GM12864 (cell line): ENCODE data around the gene PPP1R14B.

Source experiments
- DNase-seq: peaks from one replicate; pipeline ENCODE4 v3.0.0-alpha.2; 2011; ENCODE audit warnings: low read depth
- H3K4me3 ChIP-seq: 2 replicates; pipeline ENCODE4 v1.5.1; 2011; ENCODE audit warnings: mild to moderate bottlenecking, low read depth, low read length, control low read depth
- TF ChIP-seq, protein P1 (sequence below): IDR thresholded peaks from 2 replicates; pipeline ENCODE4 v1.5.1; 2011; ENCODE audit warnings: low read depth, mild to moderate bottlenecking, moderate library complexity, low read length, control low read depth, inconsistent platforms; ENCODE audit errors: missing control alignments

Gene PPP1R14B

DNA sequence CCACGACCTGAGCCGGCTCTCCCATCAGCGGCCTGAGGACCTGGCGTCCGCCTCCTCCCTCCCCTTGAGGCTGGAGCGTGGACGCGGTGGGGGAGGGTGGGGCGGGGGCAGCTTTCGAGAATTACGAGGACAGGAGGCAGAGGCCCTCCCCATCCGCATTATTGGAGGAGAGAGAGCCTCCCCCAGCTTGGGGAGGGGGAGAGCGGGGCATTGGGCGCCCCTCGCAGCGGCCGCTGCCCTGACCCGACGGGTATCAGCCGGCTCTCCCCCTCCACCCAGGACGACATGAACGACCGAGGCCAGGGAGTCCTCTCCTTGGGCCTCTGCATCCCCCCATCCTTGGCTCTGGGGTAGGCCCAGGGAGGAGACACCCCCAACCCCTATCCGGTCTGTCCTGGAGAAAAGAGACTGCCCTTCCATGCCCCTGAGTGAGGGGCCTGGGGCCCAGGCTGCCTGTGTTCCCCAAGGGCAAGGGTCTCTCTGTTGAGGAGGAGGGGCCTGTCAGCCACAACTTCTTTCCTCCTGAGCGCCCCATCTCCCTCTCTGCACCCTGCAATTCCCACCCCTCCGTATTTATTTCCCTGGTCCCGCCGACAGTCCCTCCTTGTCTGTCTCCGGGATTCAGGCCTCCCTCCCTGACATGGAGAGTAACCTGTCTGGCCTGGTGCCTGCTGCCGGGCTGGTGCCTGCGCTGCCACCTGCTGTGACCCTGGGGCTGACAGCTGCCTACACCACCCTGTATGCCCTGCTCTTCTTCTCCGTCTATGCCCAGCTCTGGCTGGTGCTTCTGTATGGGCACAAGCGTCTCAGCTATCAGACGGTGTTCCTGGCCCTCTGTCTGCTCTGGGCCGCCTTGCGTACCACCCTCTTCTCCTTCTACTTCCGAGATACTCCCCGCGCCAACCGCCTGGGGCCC lies 39.4 kb upstream of the PPP1R14B start:
- no peak for DNase-seq
- TF ChIP-seq, protein P1, sequence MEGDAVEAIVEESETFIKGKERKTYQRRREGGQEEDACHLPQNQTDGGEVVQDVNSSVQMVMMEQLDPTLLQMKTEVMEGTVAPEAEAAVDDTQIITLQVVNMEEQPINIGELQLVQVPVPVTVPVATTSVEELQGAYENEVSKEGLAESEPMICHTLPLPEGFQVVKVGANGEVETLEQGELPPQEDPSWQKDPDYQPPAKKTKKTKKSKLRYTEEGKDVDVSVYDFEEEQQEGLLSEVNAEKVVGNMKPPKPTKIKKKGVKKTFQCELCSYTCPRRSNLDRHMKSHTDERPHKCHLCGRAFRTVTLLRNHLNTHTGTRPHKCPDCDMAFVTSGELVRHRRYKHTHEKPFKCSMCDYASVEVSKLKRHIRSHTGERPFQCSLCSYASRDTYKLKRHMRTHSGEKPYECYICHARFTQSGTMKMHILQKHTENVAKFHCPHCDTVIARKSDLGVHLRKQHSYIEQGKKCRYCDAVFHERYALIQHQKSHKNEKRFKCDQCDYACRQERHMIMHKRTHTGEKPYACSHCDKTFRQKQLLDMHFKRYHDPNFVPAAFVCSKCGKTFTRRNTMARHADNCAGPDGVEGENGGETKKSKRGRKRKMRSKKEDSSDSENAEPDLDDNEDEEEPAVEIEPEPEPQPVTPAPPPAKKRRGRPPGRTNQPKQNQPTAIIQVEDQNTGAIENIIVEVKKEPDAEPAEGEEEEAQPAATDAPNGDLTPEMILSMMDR: peak; percentile 21
- peak overlapping the region; percentile 71 for H3K4me3 ChIP-seq

DNA sequence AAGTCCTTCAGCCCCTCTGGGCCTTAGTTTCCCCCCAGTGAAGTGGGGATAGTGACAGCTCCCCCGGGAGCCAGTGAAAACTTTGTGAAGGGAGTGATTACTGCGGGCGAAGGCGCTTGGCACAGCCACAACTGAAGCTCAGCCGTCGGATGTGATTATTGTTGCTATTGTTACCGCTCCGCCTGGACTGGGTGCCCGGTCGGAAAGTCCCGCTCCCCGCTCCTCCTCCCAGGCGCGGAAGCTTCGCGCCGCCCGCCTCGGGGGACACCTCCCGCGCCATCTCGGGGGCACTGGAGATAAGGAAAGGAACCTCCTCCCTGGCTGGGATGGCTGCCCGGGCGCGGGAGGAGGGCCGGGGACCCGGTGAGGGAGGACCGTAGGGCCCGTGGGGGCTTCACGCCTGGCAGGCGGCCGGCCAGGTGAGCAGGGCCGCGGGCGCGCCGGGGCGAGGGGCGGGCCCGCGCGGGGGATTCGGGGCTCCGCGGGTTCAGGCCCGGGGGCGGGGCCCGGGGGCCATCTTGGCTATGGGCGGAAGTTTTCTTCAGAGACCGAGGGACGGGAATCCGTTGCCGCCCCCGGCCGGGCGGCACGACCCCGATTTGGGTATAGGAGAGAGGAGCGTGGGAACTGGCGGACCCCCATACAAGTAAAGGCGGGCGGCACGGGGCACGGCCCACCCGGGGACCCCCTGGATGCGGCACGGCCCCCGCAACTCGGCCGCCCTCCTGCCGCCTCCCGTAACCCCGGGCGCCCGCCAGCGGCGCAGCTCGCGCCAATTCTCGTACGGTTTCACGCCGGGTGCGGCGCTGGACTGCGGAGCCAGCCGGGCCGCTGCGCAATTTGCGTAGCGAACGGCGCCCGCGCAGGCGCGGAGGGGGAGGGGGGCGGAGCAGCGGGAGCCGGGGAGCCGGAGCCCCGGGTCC lies 38.5 kb upstream of the PPP1R14B start, which contains the start of gene GPR137:
Gene GPR137, plus strand, starts transcription at position 887 of the 923 bp plus-strand sequence. CDS start 677 bp downstream, outside the sequence.
- TF ChIP-seq, protein P1: no peak
- peak within 1 kb of the TSS; percentile 71 for H3K4me3 ChIP-seq
- DNase-seq: no peak

DNA sequence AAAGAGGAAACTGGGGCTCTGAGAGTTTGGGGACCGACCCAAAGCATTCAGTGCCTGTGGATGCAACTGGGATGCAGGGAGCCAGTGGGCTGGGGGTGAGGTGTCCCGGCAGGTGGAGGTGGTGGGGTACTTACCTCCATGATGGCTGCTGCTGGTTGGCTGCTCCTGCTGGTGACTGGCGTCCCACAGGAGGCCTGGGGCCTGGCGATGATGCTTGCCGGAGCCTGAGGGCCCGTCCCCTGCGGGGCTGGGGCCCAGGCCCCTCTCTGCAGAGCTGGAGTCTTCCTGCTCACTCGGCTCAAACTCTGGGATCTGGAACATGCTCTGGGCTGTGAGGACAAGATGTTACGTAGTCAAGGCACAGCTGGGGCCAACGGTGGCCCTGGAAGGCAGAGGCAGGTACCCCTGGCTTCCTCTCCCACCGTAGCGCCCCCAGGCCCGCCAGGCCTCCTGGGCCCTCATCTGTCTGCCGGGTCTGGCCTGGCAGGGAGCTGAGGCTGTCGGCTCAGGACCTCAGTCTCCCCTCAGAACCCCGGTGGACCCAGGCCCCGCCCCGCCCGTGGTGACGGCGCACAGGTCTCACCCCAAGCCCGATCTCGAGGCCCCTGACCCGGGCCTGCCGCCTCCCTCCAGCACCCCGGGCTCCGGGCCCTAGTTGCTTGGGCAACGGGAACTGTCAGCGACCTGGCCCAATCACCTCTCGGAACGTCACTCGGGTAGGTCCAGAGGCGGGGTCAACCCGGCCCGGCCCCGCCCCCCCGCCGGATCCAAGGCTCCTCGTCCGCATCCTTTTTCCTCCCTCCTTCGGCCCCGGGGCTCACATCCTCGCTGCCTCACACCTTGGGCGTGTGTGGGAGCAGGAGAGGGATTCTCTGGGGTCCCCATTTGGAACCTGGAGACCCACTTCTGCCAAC lies 37.6 kb upstream of the PPP1R14B start, which contains the start of gene BAD:
Gene BAD, minus strand, starts transcription at position 618 of the 914 bp plus-strand sequence. Its CDS starts 297 bp downstream, at position 321.
- H3K4me3 ChIP-seq: peak within 1 kb of the TSS; percentile 71
- no peak for DNase-seq
- TF ChIP-seq, protein P1: no peak

DNA sequence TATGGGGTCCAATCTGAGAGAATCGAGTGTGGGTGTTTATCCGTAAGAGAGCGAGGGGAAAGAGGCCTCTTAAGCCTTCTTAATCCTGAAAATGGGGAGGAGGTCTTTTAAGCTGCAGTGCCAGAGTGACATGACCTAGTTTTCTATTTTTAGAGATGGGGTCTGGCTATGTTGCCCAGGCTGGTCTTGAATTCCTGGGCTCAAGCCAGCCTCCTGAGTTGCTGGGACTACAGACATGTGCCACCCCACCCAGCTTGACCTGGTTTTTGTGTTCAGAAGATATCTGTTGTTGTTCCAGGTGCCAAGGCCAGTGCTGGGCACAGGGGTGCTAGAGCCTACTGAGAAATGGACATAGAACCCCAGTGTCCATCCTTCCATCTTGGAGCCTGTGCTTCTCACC lies 36.3 kb upstream of the PPP1R14B start:
- DNase-seq: no peak
- TF ChIP-seq, protein P1: no peak
- H3K4me3 ChIP-seq: no peak overlapping the region

DNA sequence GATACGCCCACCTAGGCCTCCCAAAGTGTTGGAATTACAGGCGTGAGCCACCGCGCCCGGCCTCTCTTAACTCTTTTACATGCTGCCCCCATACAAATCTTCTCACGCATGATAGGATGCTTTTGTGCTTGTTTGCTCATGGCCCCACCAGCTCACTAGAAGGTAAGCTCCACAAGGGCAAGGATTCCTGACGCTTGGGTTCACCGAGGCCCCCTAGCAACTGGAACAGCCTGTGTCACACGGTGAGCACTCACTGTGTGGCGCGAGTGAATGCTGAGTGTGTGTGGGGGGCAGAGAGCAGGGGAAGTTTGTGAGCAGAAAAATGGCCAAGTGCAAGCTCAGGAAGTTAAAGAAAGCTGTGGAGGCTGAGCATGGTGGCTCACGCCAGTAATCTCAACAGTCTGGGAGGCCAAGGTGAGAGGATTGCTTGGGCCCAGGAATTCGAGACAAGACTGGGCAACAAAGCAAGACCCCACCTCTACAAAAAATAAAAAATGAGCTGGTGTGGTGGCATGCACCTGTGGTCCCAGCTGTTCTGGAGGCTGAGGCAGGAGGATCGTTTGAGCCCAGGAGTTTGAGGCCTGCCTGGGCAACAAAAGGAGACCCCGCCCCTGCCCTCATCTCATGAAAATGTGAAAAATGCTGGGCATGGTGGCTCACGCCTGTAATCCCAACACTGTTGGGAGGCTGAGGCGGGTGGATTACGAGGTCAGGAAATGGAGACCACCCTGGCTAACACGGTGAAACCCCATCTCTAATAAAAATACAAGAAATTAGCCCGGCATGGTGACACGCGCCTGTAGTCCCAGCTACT lies 35.4 kb upstream of the PPP1R14B start:
- no peak for DNase-seq
- H3K4me3 ChIP-seq: no peak overlapping the region
- TF ChIP-seq, protein P1: no peak
